GM10266 (cell line): ENCODE results near the gene VTN.

ENCODE experiments used
- DNase-seq: peaks from one replicate; pipeline ENCODE4 v3.0.0; 2012; ENCODE audit errors: extremely low spot score
- TF ChIP-seq, protein P1 (sequence below): IDR thresholded peaks from 2 replicates; pipeline ENCODE4 v1.5.1; 2012; ENCODE audit warnings: mild to moderate bottlenecking, low read depth; ENCODE audit not compliant: control insufficient read depth, insufficient read depth; ENCODE audit errors: missing control alignments

The VTN gene

DNA sequence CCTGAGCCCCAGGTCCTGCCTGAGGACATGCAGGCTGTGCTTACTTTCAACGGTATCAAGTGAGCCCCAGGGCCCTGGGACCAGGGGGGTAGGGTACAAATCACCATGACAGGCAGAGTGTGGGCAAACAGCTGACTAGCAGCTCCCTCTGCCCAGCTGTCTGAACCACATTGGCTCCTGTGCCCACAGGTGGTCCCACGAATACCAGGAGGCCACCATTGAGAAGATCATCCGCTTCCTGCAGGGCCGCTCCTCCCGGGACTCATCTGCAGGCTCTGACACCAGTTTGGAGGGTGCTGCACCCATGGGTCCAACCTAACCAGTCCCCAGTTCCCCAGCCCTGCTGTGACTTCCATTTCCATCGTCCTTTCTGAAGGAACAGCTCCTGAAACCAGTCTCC, 25.9 kb upstream of the VTN start:
- TF ChIP-seq, protein P1, sequence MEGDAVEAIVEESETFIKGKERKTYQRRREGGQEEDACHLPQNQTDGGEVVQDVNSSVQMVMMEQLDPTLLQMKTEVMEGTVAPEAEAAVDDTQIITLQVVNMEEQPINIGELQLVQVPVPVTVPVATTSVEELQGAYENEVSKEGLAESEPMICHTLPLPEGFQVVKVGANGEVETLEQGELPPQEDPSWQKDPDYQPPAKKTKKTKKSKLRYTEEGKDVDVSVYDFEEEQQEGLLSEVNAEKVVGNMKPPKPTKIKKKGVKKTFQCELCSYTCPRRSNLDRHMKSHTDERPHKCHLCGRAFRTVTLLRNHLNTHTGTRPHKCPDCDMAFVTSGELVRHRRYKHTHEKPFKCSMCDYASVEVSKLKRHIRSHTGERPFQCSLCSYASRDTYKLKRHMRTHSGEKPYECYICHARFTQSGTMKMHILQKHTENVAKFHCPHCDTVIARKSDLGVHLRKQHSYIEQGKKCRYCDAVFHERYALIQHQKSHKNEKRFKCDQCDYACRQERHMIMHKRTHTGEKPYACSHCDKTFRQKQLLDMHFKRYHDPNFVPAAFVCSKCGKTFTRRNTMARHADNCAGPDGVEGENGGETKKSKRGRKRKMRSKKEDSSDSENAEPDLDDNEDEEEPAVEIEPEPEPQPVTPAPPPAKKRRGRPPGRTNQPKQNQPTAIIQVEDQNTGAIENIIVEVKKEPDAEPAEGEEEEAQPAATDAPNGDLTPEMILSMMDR, result no peak
- no peak for DNase-seq

DNA sequence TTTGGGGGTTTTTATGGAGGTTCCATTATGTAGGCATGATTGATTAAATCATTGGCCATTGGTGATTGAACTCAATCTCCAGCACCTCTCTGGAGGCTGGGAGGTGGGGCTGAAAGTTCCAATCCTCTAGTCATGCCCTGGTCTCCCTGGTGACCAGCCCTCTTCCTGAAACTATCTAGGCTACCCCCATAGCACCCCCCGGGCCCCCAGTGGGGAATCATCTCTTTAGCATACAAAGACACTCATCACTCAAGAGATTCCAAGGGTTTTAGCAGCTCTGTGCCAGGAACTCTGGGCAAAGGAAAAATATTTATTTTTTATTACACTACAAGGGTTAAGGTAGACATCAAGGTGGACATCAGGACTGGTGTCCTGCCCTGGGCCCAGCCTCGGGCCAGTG, 25.3 kb upstream of the VTN start:
- no peak for DNase-seq
- TF ChIP-seq, protein P1, result no peak

DNA sequence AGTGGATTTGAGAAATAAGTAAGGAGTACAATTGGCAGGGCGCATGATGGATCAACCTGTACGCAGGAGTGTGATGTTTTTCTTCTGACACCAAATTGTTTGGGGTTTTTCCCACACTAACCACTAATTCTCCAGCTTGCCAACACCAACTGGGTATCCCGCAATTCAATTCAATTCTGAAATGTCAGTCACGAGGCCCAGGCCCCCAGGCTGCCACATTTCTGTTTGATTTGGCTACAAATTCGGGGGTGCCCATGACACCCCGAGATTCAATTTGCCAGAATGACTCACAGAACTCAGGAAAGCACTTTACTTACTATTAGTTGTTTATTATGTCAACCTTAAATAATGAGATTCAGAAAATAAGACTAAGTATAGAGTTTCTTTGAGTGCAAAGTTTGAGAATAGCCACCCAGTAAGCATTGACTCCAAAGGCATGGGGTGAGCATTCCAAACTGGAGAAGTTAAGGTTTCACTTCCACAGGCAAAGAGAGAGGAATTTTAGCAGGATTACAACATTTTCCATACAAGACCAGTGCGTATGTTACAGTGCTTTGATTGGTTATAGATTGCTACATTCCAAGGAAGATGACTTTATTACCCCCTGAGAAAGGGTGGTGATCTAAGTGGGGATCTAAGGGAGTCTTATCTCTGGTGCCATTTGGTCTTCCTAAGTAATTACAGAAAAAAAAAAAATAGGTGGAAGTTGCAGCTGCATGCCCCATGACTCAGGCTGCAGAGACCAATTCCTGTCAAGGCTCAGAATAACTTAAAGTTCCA, 24.4 kb upstream of the VTN start:
- TF ChIP-seq, protein P1, result no peak

DNA sequence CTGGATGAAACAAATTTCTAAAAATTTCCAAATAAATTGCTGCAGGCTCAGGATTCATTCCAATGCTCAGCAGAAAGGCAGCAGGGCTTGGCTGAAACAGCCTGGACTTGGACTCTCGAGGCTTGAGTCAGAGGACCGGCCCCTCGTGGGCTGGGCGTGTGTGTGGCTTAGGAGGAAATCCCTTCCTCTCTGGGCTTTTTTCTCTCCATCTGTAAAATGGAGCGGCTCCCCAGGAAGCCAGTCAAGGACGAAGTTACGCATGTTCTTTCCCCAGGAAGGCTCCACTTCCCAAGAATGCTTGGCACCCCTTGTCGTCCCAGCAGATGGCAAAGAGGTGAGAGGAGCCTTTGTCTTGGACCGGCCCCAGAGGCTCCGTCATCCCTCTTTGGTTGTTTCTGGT, 22.4 kb upstream of the VTN start:
- DNase-seq, result no peak
- TF ChIP-seq, protein P1, result no peak

More for the DNA sequence above, 24.4 kb upstream of the VTN start:
- no peak for DNase-seq

DNA sequence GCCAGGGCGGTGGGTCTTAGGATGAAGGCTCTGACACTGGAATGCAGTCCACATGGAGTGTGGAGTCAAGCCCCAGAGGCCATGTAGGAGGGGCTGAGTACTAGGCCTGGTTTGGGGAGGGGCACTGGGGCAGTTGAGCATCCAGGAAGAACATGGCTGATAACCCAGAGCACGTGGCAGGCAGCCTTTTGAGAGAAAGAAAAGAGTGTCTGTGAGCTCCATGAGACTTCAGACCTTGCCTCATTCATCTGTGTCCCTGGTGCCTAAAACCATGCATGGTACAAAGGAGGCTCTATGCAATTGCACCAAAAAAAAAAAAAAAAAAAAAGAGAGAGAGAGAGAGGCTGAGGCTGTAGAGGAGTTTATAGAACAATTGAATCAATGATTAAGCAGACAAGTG, 21.3 kb upstream of the VTN start:
- no peak for DNase-seq
- TF ChIP-seq, protein P1, result no peak

DNA sequence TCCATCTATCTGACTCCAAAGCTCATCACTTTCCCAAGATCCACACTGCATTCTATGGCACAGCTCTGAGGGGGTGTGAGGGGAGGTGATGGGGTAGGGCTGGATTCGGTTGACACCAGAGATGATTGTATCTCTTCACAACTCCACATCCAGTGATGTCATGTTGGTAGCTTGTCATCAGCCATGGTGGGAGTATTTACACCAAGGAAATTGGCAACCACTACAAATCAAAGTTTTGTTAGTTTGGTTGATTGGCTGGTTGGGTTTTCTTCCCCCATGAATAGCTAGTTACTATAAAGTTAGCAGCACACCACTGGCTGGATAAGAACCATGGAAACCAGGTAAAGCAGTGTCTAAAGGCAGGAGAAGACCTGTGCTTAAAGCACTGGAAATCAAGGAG, 20.9 kb upstream of the VTN start:
- no peak for DNase-seq
- TF ChIP-seq, protein P1, result no peak

DNA sequence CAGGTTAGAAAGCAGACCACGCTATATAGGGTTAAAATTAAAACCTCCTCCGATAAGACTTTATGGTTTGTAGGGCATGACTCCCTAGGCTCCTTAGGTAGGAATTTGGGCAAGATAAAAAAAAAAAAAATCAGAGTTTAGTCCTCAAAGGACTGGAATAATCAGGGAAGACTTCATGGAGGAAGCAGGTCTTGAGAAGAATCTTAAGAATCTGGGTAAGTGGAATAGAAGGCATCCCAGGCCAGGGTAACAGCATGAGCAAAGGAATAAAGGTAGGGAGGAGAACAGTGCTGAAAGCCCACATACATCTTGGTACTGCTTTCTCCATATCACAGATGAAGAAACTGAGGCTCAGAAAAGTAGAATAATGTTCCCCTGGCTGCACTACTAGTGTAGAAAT, 20.5 kb upstream of the VTN start:
- TF ChIP-seq, protein P1, result no peak
- DNase-seq, result no peak
